GM13976 (cell line): ENCODE results near the gene ALKBH7.

ENCODE experiments used
- DNase-seq: peaks from one replicate; pipeline ENCODE4 v3.0.0; 2012; ENCODE audit warnings: low spot score
- in situ Hi-C: fragments of 300-500 bp; cut with MboI; formaldehyde crosslinking; loops from one replicate; pipeline ENCODE4 v1.12.0; 2022; ENCODE audit warnings: low sequenced_read_pairs, mixed read lengths, inconsistent platforms; ENCODE audit not compliant: unreplicated experiment
- TF ChIP-seq, protein P1 (sequence below): IDR thresholded peaks from 2 replicates; pipeline ENCODE4 v1.5.1; 2012; ENCODE audit warnings: borderline replicate concordance, mild to moderate bottlenecking; ENCODE audit not compliant: insufficient read depth; ENCODE audit errors: extremely low read depth, missing control alignments, control extremely low read depth

ALKBH7 gene

DNA sequence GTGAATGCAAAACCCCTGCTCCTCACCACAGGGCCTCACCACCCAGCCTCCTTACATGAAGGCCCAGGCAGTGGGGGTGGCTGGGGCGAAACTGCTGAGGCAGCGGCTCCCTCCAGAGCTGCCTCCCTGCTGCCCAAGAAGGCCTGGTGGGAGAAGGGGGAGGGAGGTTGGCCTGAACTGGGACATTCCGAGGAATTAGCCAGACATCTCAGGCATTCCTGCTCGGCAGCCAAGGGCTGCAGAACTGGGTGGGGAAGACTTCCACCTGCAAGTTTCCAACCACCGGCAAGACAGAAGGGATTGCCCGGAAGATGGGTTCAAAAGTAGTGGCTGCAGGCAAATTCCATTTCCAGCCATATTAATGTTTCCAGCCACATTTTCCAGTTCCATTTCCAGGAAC is 5.4 kb downstream of the ALKBH7 start:
- DNase-seq: no peak
- TF ChIP-seq, protein P1, sequence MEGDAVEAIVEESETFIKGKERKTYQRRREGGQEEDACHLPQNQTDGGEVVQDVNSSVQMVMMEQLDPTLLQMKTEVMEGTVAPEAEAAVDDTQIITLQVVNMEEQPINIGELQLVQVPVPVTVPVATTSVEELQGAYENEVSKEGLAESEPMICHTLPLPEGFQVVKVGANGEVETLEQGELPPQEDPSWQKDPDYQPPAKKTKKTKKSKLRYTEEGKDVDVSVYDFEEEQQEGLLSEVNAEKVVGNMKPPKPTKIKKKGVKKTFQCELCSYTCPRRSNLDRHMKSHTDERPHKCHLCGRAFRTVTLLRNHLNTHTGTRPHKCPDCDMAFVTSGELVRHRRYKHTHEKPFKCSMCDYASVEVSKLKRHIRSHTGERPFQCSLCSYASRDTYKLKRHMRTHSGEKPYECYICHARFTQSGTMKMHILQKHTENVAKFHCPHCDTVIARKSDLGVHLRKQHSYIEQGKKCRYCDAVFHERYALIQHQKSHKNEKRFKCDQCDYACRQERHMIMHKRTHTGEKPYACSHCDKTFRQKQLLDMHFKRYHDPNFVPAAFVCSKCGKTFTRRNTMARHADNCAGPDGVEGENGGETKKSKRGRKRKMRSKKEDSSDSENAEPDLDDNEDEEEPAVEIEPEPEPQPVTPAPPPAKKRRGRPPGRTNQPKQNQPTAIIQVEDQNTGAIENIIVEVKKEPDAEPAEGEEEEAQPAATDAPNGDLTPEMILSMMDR: no peak
- in situ Hi-C loops: no loop called here

DNA sequence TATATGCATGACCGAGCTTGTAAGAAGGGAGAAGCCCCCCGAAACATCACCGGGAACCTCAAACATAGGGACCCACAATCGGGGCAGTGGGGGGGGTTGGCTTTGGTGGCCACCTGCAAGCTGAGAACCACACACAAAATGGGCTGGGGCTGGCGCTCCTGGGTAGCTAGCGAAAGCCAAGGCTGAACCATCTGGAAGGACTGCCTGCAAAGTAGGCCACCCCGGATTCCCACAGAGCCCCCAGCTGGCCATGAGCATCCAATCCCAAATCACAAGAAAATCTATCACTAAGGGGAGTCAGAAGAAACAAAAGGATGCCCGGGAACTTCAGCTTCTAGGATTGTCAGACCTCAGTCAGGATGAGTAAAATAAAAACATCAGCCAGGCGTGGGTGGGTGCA is 5.9 kb downstream of the ALKBH7 start:
- TF ChIP-seq, protein P1: no peak
- no peak for DNase-seq
- in situ Hi-C loops: no loop called here

DNA sequence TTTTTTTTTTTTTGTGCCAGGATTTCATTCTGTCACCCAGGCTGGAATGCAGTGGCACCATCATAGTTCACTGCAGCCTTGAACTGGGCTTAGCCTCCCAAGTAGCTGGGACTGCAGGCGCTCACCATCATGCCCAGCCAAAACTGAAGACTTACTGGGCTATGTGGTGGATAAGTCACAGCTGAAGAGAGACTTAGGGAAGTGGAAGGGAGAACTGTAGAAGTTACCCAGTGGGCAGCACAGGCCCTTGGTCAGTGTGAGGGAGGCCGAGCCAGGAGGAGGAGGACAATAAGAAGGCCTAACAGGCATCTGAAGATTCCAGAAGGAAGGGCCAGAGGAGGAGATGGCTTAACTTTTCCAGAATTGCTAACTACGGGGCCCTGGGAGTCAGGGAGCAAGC is 7.2 kb downstream of the ALKBH7 start:
- in situ Hi-C loops: no loop called here
- no peak for DNase-seq
- TF ChIP-seq, protein P1: no peak

GRCh38 chr19:6381030-6381750 is 8.6 kb downstream of the ALKBH7 start:
- in situ Hi-C loops: no loop called here
- no peak for DNase-seq
- TF ChIP-seq, protein P1: no peak

DNA sequence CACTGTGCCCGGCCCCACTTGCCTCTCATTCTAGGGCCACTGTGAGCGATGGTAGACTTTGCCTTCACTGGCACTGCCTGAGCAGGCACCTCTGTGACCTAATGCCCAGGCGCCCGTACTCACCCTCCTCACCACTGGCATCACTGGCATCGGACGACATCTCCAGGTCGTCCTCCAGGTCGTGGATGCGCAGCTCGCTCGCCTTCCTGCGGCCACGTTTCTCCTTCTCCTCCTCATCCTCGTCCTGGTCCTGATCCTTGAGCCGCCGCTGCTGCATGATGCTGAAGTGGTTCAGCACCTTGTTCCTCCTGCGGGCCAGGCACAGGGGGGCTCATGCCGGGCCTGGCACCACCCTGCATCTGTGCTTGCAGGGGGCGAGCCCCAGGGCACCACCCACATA is 10.6 kb downstream of the ALKBH7 start:
- DNase-seq: no peak
- in situ Hi-C loops: no loop called here
- TF ChIP-seq, protein P1: no peak

DNA sequence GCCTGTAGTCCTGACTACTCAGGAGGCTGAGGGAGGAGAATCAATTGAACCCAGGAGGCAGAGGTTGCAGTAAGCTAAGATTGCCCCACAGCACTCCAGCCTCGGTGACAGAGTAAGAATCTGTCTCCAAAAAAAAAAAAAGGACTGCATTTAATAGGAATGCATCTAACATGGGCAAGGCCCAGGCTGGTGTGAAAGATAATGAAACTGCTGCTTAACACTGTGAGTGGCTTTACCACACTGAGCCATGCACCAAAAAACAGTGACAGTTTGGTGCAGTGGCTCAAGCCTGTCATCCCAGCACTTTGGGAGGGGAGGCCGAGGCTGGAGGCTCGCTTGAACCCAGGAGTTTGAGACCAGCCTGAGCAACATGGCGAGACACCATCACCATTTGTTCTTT is 11.8 kb downstream of the ALKBH7 start:
- TF ChIP-seq, protein P1: no peak
- no peak for DNase-seq
- in situ Hi-C loops: no loop called here
